ENCODE measurements around the gene OR2A1. TPM values are rescaled to one million over a fixed set of nuclear protein-coding genes. Genes with fewer than 3 reads are reported as not detected.
"Not testable (repeated sequence)": the region's sequence is repeated elsewhere in the genome, so short reads cannot be mapped to it uniquely, and the experiment has no call there.

The OR2A1 gene
- total RNA-seq, 2 donors from 2014 or later, result 0.28 TPM; not detected in 1

GRCh38 chr7:144356860-144357259, 44.6 kb downstream of the OR2A1 start:
- not testable (repeated sequence) for H3K36me3 ChIP-seq; H3K4me1 ChIP-seq; DNase-seq (ENCODE audit: low spot score); H3K9me3 ChIP-seq; H3K4me3 ChIP-seq; H3K27me3 ChIP-seq; H3K27ac ChIP-seq

GRCh38 chr7:144362061-144362460, 49.8 kb downstream of the OR2A1 start:
- H3K9me3 ChIP-seq; DNase-seq (ENCODE audit: low spot score); H3K36me3 ChIP-seq; H3K4me1 ChIP-seq; H3K27ac ChIP-seq; H3K4me3 ChIP-seq; H3K27me3 ChIP-seq: not testable (repeated sequence)

GRCh38 chr7:144365523-144365922, 53.3 kb downstream of the OR2A1 start:
- H3K4me3 ChIP-seq; H3K27me3 ChIP-seq; H3K4me1 ChIP-seq; H3K9me3 ChIP-seq; H3K27ac ChIP-seq; H3K36me3 ChIP-seq; DNase-seq (ENCODE audit: low spot score): not testable (repeated sequence)

- not testable (repeated sequence) for DNase-seq (ENCODE audit: low spot score); H3K27me3 ChIP-seq; H3K27ac ChIP-seq; H3K36me3 ChIP-seq; H3K4me1 ChIP-seq; H3K9me3 ChIP-seq; H3K4me3 ChIP-seq
Observed at GRCh38 chr7:144367250-144367649, 55.0 kb downstream of the OR2A1 start.

- not testable (repeated sequence) for H3K36me3 ChIP-seq; H3K27me3 ChIP-seq; H3K9me3 ChIP-seq; H3K4me3 ChIP-seq; H3K4me1 ChIP-seq; H3K27ac ChIP-seq; DNase-seq (ENCODE audit: low spot score)
Observed at GRCh38 chr7:144369221-144369620, 57.0 kb downstream of the OR2A1 start.

Other genes with a start within 250 kb of the OR2A1 start
- gene OR2A25, start 242.6 kb upstream of the OR2A1 start, total RNA-seq, result not detected
- not detected for gene OR2A12, start 226.1 kb upstream of the OR2A1 start, total RNA-seq
- gene OR2A2, start 202.8 kb upstream of the OR2A1 start, total RNA-seq, result not detected
- not detected for gene OR2A14, start 189.2 kb upstream of the OR2A1 start, total RNA-seq
- under 1 TPM; 0.59 to 0.90 TPM for gene CTAGE4, start 129.0 kb upstream of the OR2A1 start, total RNA-seq
- gene ARHGEF35, start 116.6 kb upstream of the OR2A1 start, total RNA-seq, result 1 to 10 TPM; 1.7 TPM
- gene OR2A42, start 72.8 kb upstream of the OR2A1 start, total RNA-seq, result under 1 TPM; 0.11 to 0.39 TPM
- 1 to 10 TPM in 1 of 2 donors, under 1 TPM in 1; 0.94 to 2.7 TPM for gene OR2A7, start 47.6 kb upstream of the OR2A1 start, total RNA-seq
- gene CTAGE8, start 43.1 kb upstream of the OR2A1 start, total RNA-seq, result 1 to 10 TPM in 1 of 2 donors, not detected in 1; 1.2 TPM
- gene ARHGEF5, start 43.0 kb downstream of the OR2A1 start, total RNA-seq, result 1 to 10 TPM; 4.7 to 5.0 TPM
- gene NOBOX, start 91.3 kb downstream of the OR2A1 start, total RNA-seq, result not detected

All from right atrium auricular region (tissue), 2 donors.